BJ (cell line): ENCODE measurements around the gene CXCR5. TPM values are rescaled to one million over a fixed set of nuclear protein-coding genes. Genes with fewer than 3 reads are reported as not detected.

Experiments
- CTCF ChIA-PET: fragments of 350-600 bp; formaldehyde crosslinking; extraction: SDS; loops from one replicate; lab custom pipeline; 2021; ENCODE audit warnings: antibody characterized with exemption, inconsistent platforms; lab: Yijun Ruan, JAX
- POLR2A ChIA-PET: fragments of 300-600 bp; sonication (Branson Sonifier 250); formaldehyde crosslinking; extraction: SDS; loops from one replicate; lab custom pipeline; 2021; ENCODE audit warnings: antibody characterized with exemption; lab: Charles Lee
- DNase-seq: peaks from one replicate; pipeline ENCODE4 v3.0.0-alpha.2; 2011; ENCODE audit warnings: low read depth
- H3K27me3 ChIP-seq: 2 replicates; pipeline ENCODE4 v1.6.0; 2011; ENCODE audit warnings: low read length; ENCODE audit not compliant: control insufficient read depth, insufficient read depth
- H3K36me3 ChIP-seq: 2 replicates; pipeline ENCODE4 v1.5.1; 2011; ENCODE audit warnings: low read length; ENCODE audit not compliant: control insufficient read depth, insufficient read depth
- H3K4me3 ChIP-seq: 2 replicates; pipeline ENCODE4 v1.5.1; 2011; ENCODE audit warnings: low read depth, mild to moderate bottlenecking, control low read depth, low read length
- polyA plus RNA-seq: library from polyadenylated mRNA; depleted of rRNA; stranded (reverse); fragments of >200 nt; gene quantifications from 2 replicates; pipeline ENCODE4 v1.2.3, GENCODE V29; 2011
- TF ChIP-seq, protein P1 (sequence below): IDR thresholded peaks from 2 replicates; pipeline ENCODE4 v1.5.1; 2011; ENCODE audit warnings: low read depth, mild to moderate bottlenecking, control low read depth, inconsistent platforms, low read length, moderate library complexity; ENCODE audit not compliant: insufficient read depth

Gene CXCR5
- polyA plus RNA-seq, 1 experiment, result not detected

DNA sequence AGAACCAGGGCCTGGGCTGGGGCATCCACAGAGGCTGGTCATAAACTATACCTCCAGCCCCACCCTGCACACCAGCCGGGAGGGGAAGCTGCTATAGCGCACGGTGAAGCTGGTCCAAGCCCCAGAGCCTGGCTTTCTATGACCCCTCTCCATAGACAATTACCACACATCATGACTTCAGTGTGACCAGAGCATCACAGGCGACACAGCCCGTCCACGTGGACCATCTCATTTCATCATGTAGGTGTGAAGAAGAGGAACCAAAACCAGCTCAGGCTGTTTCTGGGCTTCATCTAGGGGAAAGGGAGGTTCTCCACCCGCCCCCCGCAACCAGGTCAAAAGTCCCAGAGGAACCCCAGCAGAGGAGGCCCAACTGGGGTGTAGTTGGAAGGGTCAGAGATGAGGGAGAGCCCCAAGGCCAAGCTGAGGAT, 3.0 kb downstream of the CXCR5 start:
- no peak for DNase-seq
- Histone ChIP-seq H3K4me3 (no peak overlapping the region), H3K36me3 (no peaks in the 10 kb centered on the region), H3K27me3 (no peaks in the 10 kb centered on the region)
- CTCF ChIA-PET, result no interaction called here
- POLR2A ChIA-PET, result interaction anchor here (0.7 kb wide), 1 partner anchor 10 kb away, joined by 3 read pairs; no protein-coding TSS in a partner anchor
- TF ChIP-seq, protein P1, sequence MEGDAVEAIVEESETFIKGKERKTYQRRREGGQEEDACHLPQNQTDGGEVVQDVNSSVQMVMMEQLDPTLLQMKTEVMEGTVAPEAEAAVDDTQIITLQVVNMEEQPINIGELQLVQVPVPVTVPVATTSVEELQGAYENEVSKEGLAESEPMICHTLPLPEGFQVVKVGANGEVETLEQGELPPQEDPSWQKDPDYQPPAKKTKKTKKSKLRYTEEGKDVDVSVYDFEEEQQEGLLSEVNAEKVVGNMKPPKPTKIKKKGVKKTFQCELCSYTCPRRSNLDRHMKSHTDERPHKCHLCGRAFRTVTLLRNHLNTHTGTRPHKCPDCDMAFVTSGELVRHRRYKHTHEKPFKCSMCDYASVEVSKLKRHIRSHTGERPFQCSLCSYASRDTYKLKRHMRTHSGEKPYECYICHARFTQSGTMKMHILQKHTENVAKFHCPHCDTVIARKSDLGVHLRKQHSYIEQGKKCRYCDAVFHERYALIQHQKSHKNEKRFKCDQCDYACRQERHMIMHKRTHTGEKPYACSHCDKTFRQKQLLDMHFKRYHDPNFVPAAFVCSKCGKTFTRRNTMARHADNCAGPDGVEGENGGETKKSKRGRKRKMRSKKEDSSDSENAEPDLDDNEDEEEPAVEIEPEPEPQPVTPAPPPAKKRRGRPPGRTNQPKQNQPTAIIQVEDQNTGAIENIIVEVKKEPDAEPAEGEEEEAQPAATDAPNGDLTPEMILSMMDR, result no peak

DNA sequence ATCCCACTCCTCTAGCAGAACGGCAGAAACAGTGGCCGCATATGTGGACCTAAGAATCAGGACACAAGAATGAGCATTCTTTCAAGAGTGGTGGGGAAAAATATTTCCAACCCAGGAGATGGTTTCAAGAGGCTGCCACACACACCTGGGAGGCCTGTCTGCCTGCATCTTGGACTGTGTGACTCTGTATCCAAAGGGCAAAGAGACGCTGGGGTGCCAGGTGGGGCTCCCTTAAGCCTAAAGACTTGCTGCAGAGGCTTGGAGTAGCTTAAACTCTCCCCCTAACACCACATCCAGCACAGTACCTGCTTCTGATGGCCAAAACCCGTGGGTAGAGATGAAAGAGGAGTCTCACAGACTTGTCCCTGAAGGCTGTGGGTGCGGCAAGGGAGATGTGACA, 3.5 kb downstream of the CXCR5 start:
- DNase-seq, result no peak
- Histone ChIP-seq H3K36me3 (no peaks in the 10 kb centered on the region), H3K4me3 (no peak overlapping the region), H3K27me3 (no peaks in the 10 kb centered on the region)
- CTCF ChIA-PET, result no interaction called here
- POLR2A ChIA-PET, result interaction anchor here (0.7 kb wide), 1 partner anchor 10 kb away, joined by 3 read pairs; no protein-coding TSS in a partner anchor
- TF ChIP-seq, protein P1, result no peak

DNA sequence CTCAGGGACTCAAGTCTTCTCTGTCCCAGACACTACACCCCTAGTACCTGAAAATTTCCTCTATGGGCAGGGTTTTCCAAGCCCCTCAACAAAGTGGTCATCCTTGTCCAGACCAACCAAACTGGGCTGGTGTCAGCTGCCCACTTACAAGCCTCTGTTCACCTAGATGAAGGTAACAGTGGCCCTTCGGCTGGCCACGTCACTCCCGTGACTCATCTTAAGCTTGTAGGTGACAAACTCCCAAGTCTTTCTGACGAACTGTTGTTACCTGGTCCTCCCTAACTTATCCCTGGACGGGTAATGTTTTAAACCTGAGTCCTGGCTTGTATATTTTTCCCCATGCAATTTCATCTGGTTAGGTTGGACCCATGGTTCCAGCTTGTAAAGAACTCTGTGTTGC, 4.7 kb downstream of the CXCR5 start:
- Histone ChIP-seq H3K4me3 (no peak overlapping the region), H3K27me3 (no peaks in the 10 kb centered on the region), H3K36me3 (no peaks in the 10 kb centered on the region)
- ChIA-PET POLR2A (no interaction called here), CTCF (interaction anchor here (1.2 kb wide), 1 partner anchor 199 kb away, joined by 5 read pairs; no protein-coding TSS in a partner anchor)
- TF ChIP-seq, protein P1, result no peak
- no peak for DNase-seq

DNA sequence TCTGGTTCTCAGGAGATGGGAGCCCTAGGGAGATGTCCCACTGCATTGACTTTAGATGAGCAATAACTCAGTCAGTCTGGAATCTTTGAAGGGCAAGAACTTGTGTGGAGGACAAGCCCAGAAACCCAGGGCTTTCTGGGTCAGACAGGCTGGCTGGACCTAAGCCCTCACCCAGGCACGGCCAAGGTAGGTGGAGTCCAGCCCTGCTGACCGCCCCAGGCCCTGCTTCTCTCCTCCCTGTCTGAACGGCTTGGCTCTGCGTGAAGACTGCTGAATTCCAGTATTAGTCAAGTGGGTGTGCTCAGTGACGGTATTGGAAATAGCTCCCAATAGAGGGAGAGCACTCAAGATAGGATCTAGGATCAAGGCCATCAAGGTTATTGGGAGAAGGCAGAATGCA, 6.1 kb downstream of the CXCR5 start:
- no peak for DNase-seq
- no peak overlapping the region for H3K4me3 ChIP-seq
- CTCF ChIA-PET, result interaction anchor here (1.0 to 1.8 kb wide), 2 partner anchors 38 to 46 kb away, joined by 3 to 7 read pairs; no protein-coding TSS in a partner anchor
- H3K27me3 ChIP-seq, result no peaks in the 10 kb centered on the region
- POLR2A ChIA-PET, result no interaction called here
- H3K36me3 ChIP-seq, result no peaks in the 10 kb centered on the region; the same call in 1 of the 2 replicates
- TF ChIP-seq, protein P1, result no peak

DNA sequence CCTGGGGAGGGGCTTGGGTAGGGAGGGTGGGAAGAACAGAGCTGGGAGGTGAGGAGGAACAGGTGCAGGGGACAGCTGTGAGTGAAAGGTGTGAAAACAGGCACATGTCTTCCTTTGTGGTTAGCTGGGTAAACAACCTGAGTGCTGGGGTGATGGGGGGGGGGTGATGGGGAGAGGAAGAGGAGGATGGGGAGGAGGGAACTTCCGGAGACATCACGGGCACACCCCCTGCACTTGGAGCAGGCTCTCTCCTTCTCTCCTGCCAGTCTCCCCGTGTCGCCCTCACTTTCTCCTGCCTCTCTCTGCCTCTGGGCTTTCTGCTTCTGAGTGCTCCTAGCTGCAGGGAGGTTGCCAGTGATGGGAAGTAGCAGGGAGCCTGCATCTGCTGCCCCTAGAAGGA, 8.8 kb downstream of the CXCR5 start:
- Histone ChIP-seq H3K36me3 (peaks cover 7% of the 10 kb centered on the region), H3K4me3 (no peak overlapping the region), H3K27me3 (no peaks in the 10 kb centered on the region)
- CTCF ChIA-PET, result no interaction called here
- POLR2A ChIA-PET, result interaction anchor here (0.6 kb wide), 1 partner anchor 30 kb away, joined by 5 read pairs; no protein-coding TSS in a partner anchor
- TF ChIP-seq, protein P1, result no peak
- no peak for DNase-seq
